Measurements from ENCODE around the gene ZNF410. TPM values are rescaled to one million over a fixed set of nuclear protein-coding genes. Genes with fewer than 3 reads are reported as not detected.

ZNF410 gene
- total RNA-seq, 2 donors from 2014 or later, result 47.7 to 56.5 TPM

- intact Hi-C loops (cut with DNase I), result no loop called here
- TF ChIP-seq CTCF (IDR thresholded peaks at IDR 0.05) (no peak), POLR2A (IDR thresholded peaks at IDR 0.05) (no peak), POLR2AphosphoS5 (IDR thresholded peaks at IDR 0.05) (no peak)
- no peaks in the 10 kb centered on the region for H3K36me3 ChIP-seq
- H3K27ac ChIP-seq, result no peak overlapping the region
- DNase-seq (ENCODE audit: low spot score), result no peak
- no peaks in the 10 kb centered on the region for H3K4me1 ChIP-seq (replicated peaks)
- no peaks in the 10 kb centered on the region for H3K9me3 ChIP-seq
- H3K4me3 ChIP-seq, result no peak overlapping the region
- 66% methylated on average over 3 of the region's 3 CpGs for WGBS
- H3K27me3 ChIP-seq (replicated peaks; ENCODE audit: insufficient read depth), result no peaks in the 10 kb centered on the region
Observed at GRCh38 chr14:73877790-73878189, 8.9 kb upstream of the ZNF410 start.

GRCh38 chr14:73878436-73878835 is 8.2 kb upstream of the ZNF410 start:
- Histone ChIP-seq H3K9me3 (no peaks in the 10 kb centered on the region), H3K27ac (no peak overlapping the region), H3K4me3 (no peak overlapping the region), H3K4me1 (replicated peaks) (no peaks in the 10 kb centered on the region), H3K27me3 (replicated peaks; ENCODE audit: insufficient read depth) (no peaks in the 10 kb centered on the region), H3K36me3 (no peaks in the 10 kb centered on the region)
- no peak for DNase-seq (ENCODE audit: low spot score)
- no peak for TF ChIP-seq POLR2AphosphoS5 (IDR thresholded peaks at IDR 0.05)
- TF ChIP-seq CTCF (IDR thresholded peaks at IDR 0.05), result no peak
- no peak for TF ChIP-seq POLR2A (IDR thresholded peaks at IDR 0.05)
- intact Hi-C loops (cut with DNase I), result no loop called here
- WGBS, result 81% methylated on average over 6 of the region's 6 CpGs

GRCh38 chr14:73879027-73879426 is 7.6 kb upstream of the ZNF410 start:
- TF ChIP-seq CTCF (IDR thresholded peaks at IDR 0.05), result no peak
- TF ChIP-seq POLR2AphosphoS5 (IDR thresholded peaks at IDR 0.05), result no peak
- TF ChIP-seq POLR2A (IDR thresholded peaks at IDR 0.05), result no peak
- intact Hi-C loops (cut with DNase I), result no loop called here
- Histone ChIP-seq H3K4me3 (no peak overlapping the region), H3K27ac (no peak overlapping the region), H3K36me3 (no peaks in the 10 kb centered on the region), H3K9me3 (no peaks in the 10 kb centered on the region), H3K27me3 (replicated peaks; ENCODE audit: insufficient read depth) (no peaks in the 10 kb centered on the region), H3K4me1 (replicated peaks) (no peaks in the 10 kb centered on the region)
- WGBS, result 54% methylated on average over 1 of the region's 1 CpG
- no peak for DNase-seq (ENCODE audit: low spot score)

- H3K27ac ChIP-seq, result no peak overlapping the region
Observed at GRCh38 chr14:73884438-73885190, 2.0 kb upstream of the ZNF410 start.

More at GRCh38 chr14:73884438-73885190, 2.0 kb upstream of the ZNF410 start:
- intact Hi-C loops (cut with DNase I), result loop anchor here (5.0 kb wide), 2 partner anchors 32 to 157 kb away; partner anchors contain the start of gene PTGR2
- WGBS, result 77% methylated on average over 8 of the region's 8 CpGs
- TF ChIP-seq POLR2AphosphoS5 (IDR thresholded peaks at IDR 0.05), result no peak
- TF ChIP-seq CTCF (IDR thresholded peaks at IDR 0.05), result no peak
- no peak for TF ChIP-seq POLR2A (IDR thresholded peaks at IDR 0.05)
- Histone ChIP-seq H3K4me3 (no peak overlapping the region), H3K4me1 (replicated peaks) (peaks cover 3% of the 10 kb centered on the region), H3K9me3 (no peaks in the 10 kb centered on the region), H3K36me3 (no peaks in the 10 kb centered on the region), H3K27me3 (replicated peaks; ENCODE audit: insufficient read depth) (no peaks in the 10 kb centered on the region)
- DNase-seq (ENCODE audit: low spot score), result no peak
